K562 (cell line): ENCODE measurements around the gene CNTROB. TPM values are rescaled to one million over a fixed set of nuclear protein-coding genes. Genes with fewer than 3 reads are reported as not detected.

ENCODE experiments used
- ATAC-seq: fragments of 200-7000 bp; cut with Tn5 transposase; 3 replicates; pipeline ENCODE4 v1.9.1; 2020; ENCODE audit warnings: moderate library complexity
- BruUV-seq: library from RNA; stranded (reverse); fragments of 400-500 nt; replicated peaks from 2 replicates; lab custom pipeline; 2021; lab: Mats Ljungman, UMichigan
- CTCF ChIA-PET: fragments of 300-600 bp; formaldehyde crosslinking; extraction: SDS; loops from one replicate; lab custom pipeline; 2021; ENCODE audit warnings: low intra/inter-chr PET ratio; lab: Yijun Ruan, JAX
- POLR2A ChIA-PET: fragments of 300-600, 350-650 bp; sonication (Branson Sonifier 250); formaldehyde crosslinking; extraction: SDS; loops from one replicate; lab custom pipeline; 2021; ENCODE audit warnings: antibody characterized with exemption, inconsistent platforms; lab: Yijun Ruan, JAX
- DNase-seq, 4 experiments: peaks; one replicate each; pipeline versions ENCODE4 v3.0.0 to v3.0.0-alpha.2; 2011 to 2018; ENCODE audit warnings: low spot score in 3 of 4, mixed read lengths in 3 of 4; ENCODE audit errors: extremely low read depth in 1 of 4
- FAIRE-seq: peaks from 2 replicates; lab custom pipeline; 2011; peaks lifted over from hg19 to GRCh38; lab: Jason Lieb, UNC
- H2AFZ ChIP-seq: 2 replicates; pipeline ENCODE4 v1.6.0; 2011; ENCODE audit warnings: low read depth, low read length, control low read depth, inconsistent platforms
- H3K27ac ChIP-seq: fragments of 200-600 bp; 3 replicates; pipeline ENCODE4 v1.8.0; 2011; ENCODE audit warnings: low read depth, mild to moderate bottlenecking, control low read depth, inconsistent platforms, low read length, moderate library complexity, mixed read lengths; ENCODE audit errors: extremely low read depth
- H3K27me3 ChIP-seq, 2 experiments: fragments of 300-600 bp in 1 of 2; 2 replicates in 1 of 2; 3 replicates in 1 of 2; pipeline versions ENCODE4 v1.6.0 to v1.8.0; 2011; ENCODE audit warnings: inconsistent platforms in 2 of 2, low read length in 2 of 2, mild to moderate bottlenecking in 1 of 2, mixed read lengths in 1 of 2, moderate library complexity in 1 of 2; ENCODE audit not compliant: control insufficient read depth in 2 of 2, insufficient read depth in 2 of 2
- H3K36me3 ChIP-seq: fragments of 300-600 bp; 3 replicates; pipeline ENCODE4 v1.8.0; 2011; ENCODE audit warnings: mild to moderate bottlenecking, low read length, inconsistent platforms; ENCODE audit not compliant: control insufficient read depth, insufficient read depth
- H3K4me1 ChIP-seq, 2 experiments: fragments of 200-600 bp in 1 of 2; replicated peaks in 1 of 2; 2 replicates in 1 of 2; 3 replicates in 1 of 2; pipeline versions ENCODE4 v1.5.1 to v1.8.0; 2011; ENCODE audit warnings: inconsistent platforms in 2 of 2, low read length in 2 of 2, mild to moderate bottlenecking in 1 of 2, mixed read lengths in 1 of 2, moderate library complexity in 1 of 2; ENCODE audit not compliant: control insufficient read depth in 2 of 2, insufficient read depth in 2 of 2
- H3K4me2 ChIP-seq: 2 replicates; pipeline ENCODE4 v1.6.1; 2011; ENCODE audit warnings: low read length, control low read depth, inconsistent platforms, mixed read lengths; ENCODE audit not compliant: insufficient read depth
- H3K4me3 ChIP-seq: fragments of 200-600 bp; sonication (generic), shearing (Covaris generic); 2 replicates; pipeline ENCODE4 v1.5.1; 2016; ENCODE audit warnings: control low read depth, inconsistent platforms
- H3K79me2 ChIP-seq: fragments of 200-600 bp; 3 replicates; pipeline ENCODE4 v1.8.0; 2011; ENCODE audit warnings: low read length, inconsistent platforms; ENCODE audit not compliant: control insufficient read depth, insufficient read depth
- H3K9ac ChIP-seq, 2 experiments: 2 replicates each; pipeline versions ENCODE4 v1.6.0 to v1.6.1; 2011; ENCODE audit warnings: low read depth in 2 of 2, low read length in 2 of 2, control low read depth in 1 of 2, inconsistent platforms in 1 of 2, mild to moderate bottlenecking in 1 of 2, mixed read lengths in 1 of 2; ENCODE audit not compliant: insufficient read depth in 1 of 2
- H3K9me1 ChIP-seq: one replicate; pipeline ENCODE4 v1.6.0; 2011; ENCODE audit warnings: inconsistent platforms, mild to moderate bottlenecking, low read length, moderate library complexity; ENCODE audit not compliant: control insufficient read depth, insufficient read depth
- H3K9me3 ChIP-seq: replicated peaks from 2 replicates; pipeline ENCODE4 v1.5.1; 2011; ENCODE audit warnings: low read depth, low read length, inconsistent platforms; ENCODE audit not compliant: control insufficient read depth, insufficient read depth
- H4K20me1 ChIP-seq: replicated peaks from 2 replicates; pipeline ENCODE4 v1.6.1; 2011; ENCODE audit warnings: low read length, inconsistent platforms, mixed read lengths; ENCODE audit not compliant: control insufficient read depth, insufficient read depth
- ARID2 ChIP-seq: fragments of 450-650 bp; IDR thresholded peaks from 2 replicates; pipeline ENCODE4 v1.6.1; 2017; ENCODE audit warnings: antibody characterized with exemption, mild to moderate bottlenecking
- BCL6 ChIP-seq: fragments of 250-450 bp; sonication (Bioruptor Pico); IDR thresholded peaks from 2 replicates; pipeline ENCODE4 v1.4.0; 2020
- CBX2 ChIP-seq: fragments of 200-600 bp; sonication (generic); IDR thresholded peaks from one replicate; pipeline ENCODE4 v1.6.1; 2012; ENCODE audit warnings: mild to moderate bottlenecking, low read length, inconsistent platforms; ENCODE audit not compliant: insufficient read depth, poor library complexity, severe bottlenecking
- CREBBP ChIP-seq: IDR thresholded peaks from one replicate; pipeline ENCODE4 v1.6.1; 2012; ENCODE audit warnings: low read depth, mild to moderate bottlenecking, control low read depth, inconsistent platforms, low read length
- JUNB ChIP-seq: fragments of 450-650 bp; formaldehyde crosslinking; conservative IDR thresholded peaks from 2 replicates; pipeline ENCODE4 v1.4.0; 2020; ENCODE audit warnings: mild to moderate bottlenecking
- KLF13 ChIP-seq: fragments of 450-650 bp; IDR thresholded peaks from 2 replicates; pipeline ENCODE4 v1.6.1; 2016; ENCODE audit warnings: missing genetic modification characterization, low read depth, mild to moderate bottlenecking, missing compliant biosample characterization, moderate library complexity, borderline replicate concordance
- NELFE ChIP-seq: IDR thresholded peaks from 2 replicates; pipeline ENCODE4 v1.6.1; 2011; ENCODE audit warnings: mild to moderate bottlenecking; ENCODE audit not compliant: insufficient read depth, insufficient read length
- SAFB ChIP-seq: fragments of 200-400 bp; formaldehyde crosslinking; IDR thresholded peaks from 2 replicates; pipeline ENCODE4 v1.6.1; 2017; ENCODE audit warnings: low read depth, low read length, borderline replicate concordance
- TCF3 ChIP-seq: sonication (generic); formaldehyde crosslinking; IDR thresholded peaks from 2 replicates; pipeline ENCODE4 v1.4.0; 2020; ENCODE audit warnings: mild to moderate bottlenecking, missing genetic modification reagents
- ZNF124 ChIP-seq: sonication (generic); formaldehyde crosslinking; IDR thresholded peaks from 2 replicates; pipeline ENCODE4 v1.8.1; 2022; ENCODE audit warnings: missing genetic modification reagents
- ZNF408 ChIP-seq: fragments of 250-450 bp; sonication (Bioruptor Pico); IDR thresholded peaks from 2 replicates; pipeline ENCODE4 v1.4.0; 2020; ENCODE audit warnings: low read depth, mild to moderate bottlenecking, moderate library complexity
- ZNF445 ChIP-seq: fragments of 250-450 bp; sonication (Bioruptor Pico); IDR thresholded peaks from 2 replicates; pipeline ENCODE4 v1.4.0; 2020; ENCODE audit warnings: low read depth, mild to moderate bottlenecking, moderate library complexity
- ZNF707 ChIP-seq: fragments of 250-450 bp; sonication (Bioruptor Pico); conservative IDR thresholded peaks from 2 replicates; pipeline ENCODE4 v1.8.0; 2022; ENCODE audit warnings: inconsistent platforms, mild to moderate bottlenecking, moderate library complexity
- ZNF785 ChIP-seq: fragments of 250-450 bp; sonication (Bioruptor Pico); IDR thresholded peaks from 2 replicates; pipeline ENCODE4 v1.4.0; 2020; ENCODE audit warnings: mild to moderate bottlenecking
- WGBS: fragments of 100-300 bp; shearing (Covaris generic); methylation state at CpG from one replicate; pipeline ENCODE4 v1.1.6; 2016; ENCODE audit warnings: low coverage, mixed read lengths; ENCODE audit not compliant: insufficient coverage; ENCODE audit errors: missing lambda C conversion rate; 5-methylcytosine and 5-hydroxymethylcytosine counted together
- in situ Hi-C: fragments of 300-500 bp; cut with MboI; formaldehyde crosslinking; loops from 4 replicates; pipeline ENCODE4 v1.15.0; 2018; ENCODE audit warnings: inconsistent platforms, mixed read lengths
- intact Hi-C: fragments of 100-400 bp; cut with micrococcal nuclease; formaldehyde crosslinking; loops from 2 replicates; pipeline ENCODE4 v1.14.2; 2022
- polyA plus RNA-seq, 8 experiments: library from polyadenylated mRNA; depleted of rRNA in 4 of 8; stranded (reverse) in 5 of 8; unstranded in 3 of 8; fragments of >200 nt; fragmentation: Nextera tagmentation in 2 of 8; fragmentation: Illumina TruSeq in 1 of 8; extraction: Ambion mirVana in 2 of 8; extraction: Trizol in 1 of 8; gene quantifications; 2 replicates each; pipeline versions ENCODE4 v1.2.1 to v1.2.3, GENCODE V29; 2011 to 2014; ENCODE audit warnings: inconsistent platforms in 1 of 8, missing spikeins in 1 of 8
- total RNA-seq, 7 experiments: library from RNA; depleted of rRNA in 6 of 7; stranded (reverse); fragments of >200 nt in 6 of 7; fragmentation: Illumina TruSeq in 2 of 7; extraction: Trizol in 2 of 7; gene quantifications; 2 replicates each; pipeline versions ENCODE4 v1.2.1 to v1.2.3, GENCODE V29; 2011 to 2021; ENCODE audit warnings: low replicate concordance in 1 of 7
- TF ChIP-seq, protein P1 (sequence below): fragments of 250-450 bp; sonication (Bioruptor Pico); IDR thresholded peaks from 2 replicates; pipeline ENCODE4 v1.8.0; 2022; ENCODE audit warnings: moderate library complexity, mild to moderate bottlenecking, inconsistent platforms
- TF ChIP-seq, protein P2 (sequence below): fragments of 250-450 bp; sonication (Bioruptor Pico); IDR thresholded peaks from 2 replicates; pipeline ENCODE4 v1.9.0; 2021; ENCODE audit warnings: mild to moderate bottlenecking, inconsistent platforms
- TF ChIP-seq, protein P3 (sequence below), 2 experiments: fragments of 450-650 bp; conservative IDR thresholded peaks; 2 replicates each; pipeline ENCODE4 v1.6.1; 2017; ENCODE audit warnings: mild to moderate bottlenecking in 2 of 2, moderate library complexity in 2 of 2
- TF ChIP-seq, protein P4 (sequence below): fragments of 250-450 bp; sonication (Bioruptor Pico); IDR thresholded peaks from 2 replicates; pipeline ENCODE4 v1.5.0; 2020; ENCODE audit warnings: mild to moderate bottlenecking

The CNTROB gene
- total and polyA plus RNA-seq, 9 of the 15 experiments (the other 6 are each of a cell fraction or from before 2014, with no cell fraction given) = 1.9 to 33.3 (median 23.0) TPM

DNA sequence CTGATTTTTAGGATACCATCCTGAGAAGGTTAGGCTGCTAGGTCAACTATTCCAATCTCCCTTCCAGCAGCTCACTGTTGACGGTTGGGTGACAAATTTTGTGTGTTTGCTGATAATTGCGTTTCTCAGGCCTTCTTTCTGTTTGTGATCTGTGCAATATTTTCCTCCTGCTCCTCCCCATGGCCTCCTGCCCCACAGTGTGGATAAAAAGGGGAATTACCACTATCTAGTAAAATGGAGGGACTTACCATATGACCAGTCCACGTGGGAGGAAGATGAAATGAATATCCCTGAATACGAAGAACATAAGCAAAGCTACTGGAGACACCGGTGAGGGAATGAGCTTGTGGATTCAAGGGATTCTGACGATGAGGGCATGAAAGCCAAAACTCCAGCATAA, 34.2 kb upstream of the CNTROB start:
- H3K4me2 ChIP-seq = no peak overlapping the region
- H3K79me2 ChIP-seq = no peaks in the 10 kb centered on the region
- no peaks in the 10 kb centered on the region for H3K4me1 ChIP-seq
- H3K4me3 ChIP-seq = no peak overlapping the region
- BruUV-seq = no TSS peak
- POLR2A ChIA-PET = interaction anchor here (0.7 to 3.3 kb wide), 3 partner anchors 15 to 293 kb away, joined by 3 to 8 read pairs (median 3); partner anchors contain the start of gene RNF227
- no peak overlapping the region for H2AFZ ChIP-seq
- no peaks in the 10 kb centered on the region for H3K27me3 ChIP-seq
- H3K27ac ChIP-seq = no peak overlapping the region
- WGBS = 44% methylated on average over 6 of the region's 6 CpGs
- FAIRE-seq = no peak
- H3K36me3 ChIP-seq = peaks cover 66% of the 10 kb centered on the region
- DNase-seq = peak in 3 of 4 experiments; percentile 23 to 34 (median 33)
- peak; percentile 78 for ATAC-seq
- H3K9ac ChIP-seq = no peak overlapping the region
- in situ Hi-C loops (no loop called here), intact Hi-C loops (loop anchor here (1.0 to 10.0 kb wide), 3 partner anchors 35 to 155 kb away; partner anchors contain the start of gene KDM6B)
- CTCF ChIA-PET = interaction anchor here (0.8 to 2.5 kb wide), 4 partner anchors 35 to 155 kb away, joined by 3 to 38 read pairs (median 4); no protein-coding TSS in a partner anchor
- H3K9me3 ChIP-seq = no peaks in the 10 kb centered on the region
- H3K9me1 ChIP-seq = no peaks in the 10 kb centered on the region
- H4K20me1 ChIP-seq = no peaks in the 10 kb centered on the region
- TF ChIP-seq BCL6 (CRISPR knock-in tag) = no peak
- TF ChIP-seq CREBBP = no peak
- no peak for TF ChIP-seq SAFB
- no peak for TF ChIP-seq ZNF408 (CRISPR knock-in tag)
- no peak for TF ChIP-seq ZNF124 (CRISPR knock-in tag)
- TF ChIP-seq TCF3 (CRISPR knock-in tag) = no peak
- TF ChIP-seq CBX2 = no peak
- TF ChIP-seq, protein P1, sequence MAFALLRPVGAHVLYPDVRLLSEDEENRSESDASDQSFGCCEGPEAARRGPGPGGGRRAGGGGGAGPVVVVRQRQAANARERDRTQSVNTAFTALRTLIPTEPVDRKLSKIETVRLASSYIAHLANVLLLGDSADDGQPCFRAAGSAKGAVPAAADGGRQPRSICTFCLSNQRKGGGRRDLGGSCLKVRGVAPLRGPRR (CRISPR knock-in tag) = no peak
- TF ChIP-seq ZNF785 (CRISPR knock-in tag) = no peak
- 0 out of 2 replicates have a peak, but pooled peaks have one; percentile 35 for TF ChIP-seq ARID2
- TF ChIP-seq JUNB (CRISPR knock-in tag) = no peak
- TF ChIP-seq, protein P2, sequence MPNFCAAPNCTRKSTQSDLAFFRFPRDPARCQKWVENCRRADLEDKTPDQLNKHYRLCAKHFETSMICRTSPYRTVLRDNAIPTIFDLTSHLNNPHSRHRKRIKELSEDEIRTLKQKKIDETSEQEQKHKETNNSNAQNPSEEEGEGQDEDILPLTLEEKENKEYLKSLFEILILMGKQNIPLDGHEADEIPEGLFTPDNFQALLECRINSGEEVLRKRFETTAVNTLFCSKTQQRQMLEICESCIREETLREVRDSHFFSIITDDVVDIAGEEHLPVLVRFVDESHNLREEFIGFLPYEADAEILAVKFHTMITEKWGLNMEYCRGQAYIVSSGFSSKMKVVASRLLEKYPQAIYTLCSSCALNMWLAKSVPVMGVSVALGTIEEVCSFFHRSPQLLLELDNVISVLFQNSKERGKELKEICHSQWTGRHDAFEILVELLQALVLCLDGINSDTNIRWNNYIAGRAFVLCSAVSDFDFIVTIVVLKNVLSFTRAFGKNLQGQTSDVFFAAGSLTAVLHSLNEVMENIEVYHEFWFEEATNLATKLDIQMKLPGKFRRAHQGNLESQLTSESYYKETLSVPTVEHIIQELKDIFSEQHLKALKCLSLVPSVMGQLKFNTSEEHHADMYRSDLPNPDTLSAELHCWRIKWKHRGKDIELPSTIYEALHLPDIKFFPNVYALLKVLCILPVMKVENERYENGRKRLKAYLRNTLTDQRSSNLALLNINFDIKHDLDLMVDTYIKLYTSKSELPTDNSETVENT = no peak
- no peak for TF ChIP-seq ZNF707 (CRISPR knock-in tag)
- TF ChIP-seq KLF13 (tag) = no peak
- TF ChIP-seq, protein P3, sequence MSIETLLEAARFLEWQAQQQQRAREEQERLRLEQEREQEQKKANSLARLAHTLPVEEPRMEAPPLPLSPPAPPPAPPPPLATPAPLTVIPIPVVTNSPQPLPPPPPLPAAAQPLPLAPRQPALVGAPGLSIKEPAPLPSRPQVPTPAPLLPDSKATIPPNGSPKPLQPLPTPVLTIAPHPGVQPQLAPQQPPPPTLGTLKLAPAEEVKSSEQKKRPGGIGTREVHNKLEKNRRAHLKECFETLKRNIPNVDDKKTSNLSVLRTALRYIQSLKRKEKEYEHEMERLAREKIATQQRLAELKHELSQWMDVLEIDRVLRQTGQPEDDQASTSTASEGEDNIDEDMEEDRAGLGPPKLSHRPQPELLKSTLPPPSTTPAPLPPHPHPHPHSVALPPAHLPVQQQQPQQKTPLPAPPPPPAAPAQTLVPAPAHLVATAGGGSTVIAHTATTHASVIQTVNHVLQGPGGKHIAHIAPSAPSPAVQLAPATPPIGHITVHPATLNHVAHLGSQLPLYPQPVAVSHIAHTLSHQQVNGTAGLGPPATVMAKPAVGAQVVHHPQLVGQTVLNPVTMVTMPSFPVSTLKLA (conservative IDR thresholded peaks at IDR 0.05) = peak; percentile 53 to 54; a peak in 3 of 4 replicates
- TF ChIP-seq ZNF445 (CRISPR knock-in tag) = no peak
- no peak for TF ChIP-seq NELFE
- TF ChIP-seq, protein P4, sequence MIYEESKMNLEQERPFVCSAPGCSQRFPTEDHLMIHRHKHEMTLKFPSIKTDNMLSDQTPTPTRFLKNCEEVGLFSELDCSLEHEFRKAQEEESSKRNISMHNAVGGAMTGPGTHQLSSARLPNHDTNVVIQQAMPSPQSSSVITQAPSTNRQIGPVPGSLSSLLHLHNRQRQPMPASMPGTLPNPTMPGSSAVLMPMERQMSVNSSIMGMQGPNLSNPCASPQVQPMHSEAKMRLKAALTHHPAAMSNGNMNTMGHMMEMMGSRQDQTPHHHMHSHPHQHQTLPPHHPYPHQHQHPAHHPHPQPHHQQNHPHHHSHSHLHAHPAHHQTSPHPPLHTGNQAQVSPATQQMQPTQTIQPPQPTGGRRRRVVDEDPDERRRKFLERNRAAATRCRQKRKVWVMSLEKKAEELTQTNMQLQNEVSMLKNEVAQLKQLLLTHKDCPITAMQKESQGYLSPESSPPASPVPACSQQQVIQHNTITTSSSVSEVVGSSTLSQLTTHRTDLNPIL (CRISPR knock-in tag) = no peak
